Endothelial cell of umbilical vein (primary cell): ENCODE results near the gene CAPNS1.

ENCODE experiments used
- POLR2A ChIP-seq: IDR thresholded peaks from 2 replicates; pipeline ENCODE4 v1.6.1; 2012; ENCODE audit warnings: low read depth, mild to moderate bottlenecking, control low read depth, low read length
- POLR2AphosphoS5 ChIP-seq: IDR thresholded peaks from 2 replicates; pipeline ENCODE4 v1.6.1; 2012; ENCODE audit warnings: low read depth, mild to moderate bottlenecking, control low read depth, low read length, moderate library complexity; ENCODE audit not compliant: insufficient read depth
- TF ChIP-seq, protein P1 (sequence below), 2 donors: IDR thresholded peaks; 1 replicate in 1 of 2; 2 replicates in 1 of 2; pipeline ENCODE4 v1.5.1; 2011; ENCODE audit warnings: low read length in 2 of 2, mild to moderate bottlenecking in 2 of 2, moderate library complexity in 2 of 2, control low read depth in 1 of 2, inconsistent platforms in 1 of 2, low read depth in 1 of 2; ENCODE audit not compliant: insufficient read depth in 1 of 2; ENCODE audit errors: extremely low read depth in 1 of 2

DNA sequence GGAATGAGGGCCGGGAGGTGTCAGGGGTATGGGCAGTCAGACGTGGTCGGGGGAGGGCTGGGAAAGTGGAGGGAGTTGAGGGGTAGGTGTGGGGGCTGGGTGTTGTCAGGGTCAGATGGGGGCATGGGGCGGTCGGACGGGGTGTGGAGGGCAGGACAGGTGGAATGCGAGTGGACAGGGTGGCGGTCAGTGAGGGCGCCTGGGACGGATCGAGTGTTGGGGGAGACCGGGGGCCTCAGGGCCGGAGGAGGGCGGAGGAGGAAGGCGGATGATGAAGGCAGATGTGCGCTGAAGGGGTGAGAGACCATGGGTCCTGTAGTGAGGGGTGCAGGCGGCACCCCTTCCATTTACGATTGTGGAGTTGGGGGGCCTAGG lies 18.9 kb upstream of the CAPNS1 start:
- TF ChIP-seq, protein P1, sequence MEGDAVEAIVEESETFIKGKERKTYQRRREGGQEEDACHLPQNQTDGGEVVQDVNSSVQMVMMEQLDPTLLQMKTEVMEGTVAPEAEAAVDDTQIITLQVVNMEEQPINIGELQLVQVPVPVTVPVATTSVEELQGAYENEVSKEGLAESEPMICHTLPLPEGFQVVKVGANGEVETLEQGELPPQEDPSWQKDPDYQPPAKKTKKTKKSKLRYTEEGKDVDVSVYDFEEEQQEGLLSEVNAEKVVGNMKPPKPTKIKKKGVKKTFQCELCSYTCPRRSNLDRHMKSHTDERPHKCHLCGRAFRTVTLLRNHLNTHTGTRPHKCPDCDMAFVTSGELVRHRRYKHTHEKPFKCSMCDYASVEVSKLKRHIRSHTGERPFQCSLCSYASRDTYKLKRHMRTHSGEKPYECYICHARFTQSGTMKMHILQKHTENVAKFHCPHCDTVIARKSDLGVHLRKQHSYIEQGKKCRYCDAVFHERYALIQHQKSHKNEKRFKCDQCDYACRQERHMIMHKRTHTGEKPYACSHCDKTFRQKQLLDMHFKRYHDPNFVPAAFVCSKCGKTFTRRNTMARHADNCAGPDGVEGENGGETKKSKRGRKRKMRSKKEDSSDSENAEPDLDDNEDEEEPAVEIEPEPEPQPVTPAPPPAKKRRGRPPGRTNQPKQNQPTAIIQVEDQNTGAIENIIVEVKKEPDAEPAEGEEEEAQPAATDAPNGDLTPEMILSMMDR (IDR thresholded peaks at IDR 0.05; ENCODE audit: extremely low read depth in 1 of 2, insufficient read depth in 1 of 2, low read depth in 1 of 2, low read length in 2 of 2), result no peak
- TF ChIP-seq POLR2A, result no peak
- TF ChIP-seq POLR2AphosphoS5, result no peak
